KMS-11 (cell line): ENCODE data around the gene VSIG10L.

ENCODE experiments used
- H2AFZ ChIP-seq: fragments of 200-600 bp; sonication (generic); 2 replicates; pipeline ENCODE4 v1.6.1; 2016; ENCODE audit warnings: antibody characterized with exemption, mixed run types, low read depth
- H3K27ac ChIP-seq: fragments of 200-600 bp; sonication (generic); 2 replicates; pipeline ENCODE4 v1.6.1; 2016; ENCODE audit warnings: mild to moderate bottlenecking, mixed run types
- H3K27me3 ChIP-seq: fragments of 200-600 bp; sonication (generic); 2 replicates; pipeline ENCODE4 v1.6.1; 2017; ENCODE audit warnings: mild to moderate bottlenecking, low read depth, mixed run types, moderate library complexity; ENCODE audit not compliant: insufficient read depth
- H3K36me3 ChIP-seq: fragments of 200-600 bp; sonication (generic); 2 replicates; pipeline ENCODE4 v1.6.1; 2017; ENCODE audit warnings: mild to moderate bottlenecking, mixed run types; ENCODE audit not compliant: insufficient read depth
- H3K4me1 ChIP-seq: fragments of 200-600 bp; sonication (generic); 2 replicates; pipeline ENCODE4 v1.6.1; 2016; ENCODE audit warnings: mild to moderate bottlenecking, low read depth, mixed run types; ENCODE audit not compliant: poor library complexity, severe bottlenecking
- H3K4me2 ChIP-seq: fragments of 200-600 bp; sonication (generic); 2 replicates; pipeline ENCODE4 v1.7.0; 2016; ENCODE audit warnings: mild to moderate bottlenecking, mixed run types
- H3K4me3 ChIP-seq: fragments of 200-600 bp; sonication (generic); IDR thresholded peaks from 2 replicates; pipeline ENCODE4 v1.6.1; 2017; ENCODE audit warnings: low read depth, low read length, mixed read lengths; ENCODE audit not compliant: insufficient read depth
- H3K79me2 ChIP-seq: fragments of 200-600 bp; sonication (generic); 2 replicates; pipeline ENCODE4 v1.6.1; 2016; ENCODE audit warnings: low read depth, mixed run types; ENCODE audit not compliant: insufficient read depth
- H3K9ac ChIP-seq: fragments of 200-600 bp; sonication (generic); 2 replicates; pipeline ENCODE4 v1.6.1; 2016; ENCODE audit warnings: mild to moderate bottlenecking, mixed run types
- H4K20me1 ChIP-seq: fragments of 200-600 bp; sonication (generic); 2 replicates; pipeline ENCODE4 v1.6.1; 2016; ENCODE audit warnings: mild to moderate bottlenecking, mixed run types; ENCODE audit not compliant: insufficient read depth
- CTCF ChIP-seq: fragments of 200-600 bp; sonication (generic); conservative IDR thresholded peaks from 2 replicates; pipeline ENCODE4 v1.6.1; 2017; ENCODE audit warnings: low read depth, mild to moderate bottlenecking, antibody characterized with exemption, low read length, moderate library complexity, mixed read lengths

Gene VSIG10L

DNA sequence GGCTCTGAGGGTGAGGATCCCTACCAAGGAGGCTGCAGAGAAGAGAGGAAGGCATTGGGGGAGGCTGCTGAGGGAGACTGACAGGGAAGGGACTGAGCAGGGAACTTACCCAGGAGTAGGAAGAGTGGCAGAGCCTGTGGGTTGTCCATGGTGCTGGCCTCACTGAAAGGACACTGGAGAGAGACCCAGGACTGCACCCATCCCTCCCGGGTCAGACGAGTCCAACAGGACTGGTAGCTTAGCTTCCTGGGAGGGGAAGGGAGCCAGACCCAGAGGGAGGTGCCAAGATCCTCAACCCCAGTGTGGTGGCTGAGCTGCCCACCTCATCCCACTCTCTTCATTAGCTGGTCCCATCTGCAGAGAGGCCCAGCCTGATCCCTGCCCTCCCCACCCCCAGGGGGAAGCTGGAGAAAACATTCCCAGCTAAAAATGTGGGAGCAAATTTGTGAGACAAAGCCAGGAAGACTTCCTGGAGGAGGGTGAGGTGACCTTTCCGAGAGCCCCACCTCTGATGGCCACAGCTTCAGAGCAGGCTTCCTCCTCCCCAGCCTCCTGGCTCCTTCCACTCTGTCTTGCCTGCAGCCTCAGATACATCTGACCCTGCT is at the start of gene VSIG10L:
Gene VSIG10L, minus strand, starts transcription at position 164 of the 605 bp plus-strand sequence. Its CDS starts 15 bp downstream, at position 149.
- Histone ChIP-seq H3K4me2 (no peak within 1 kb of the TSS), H2AFZ (no peak within 1 kb of the TSS), H4K20me1 (no peaks in the 10 kb centered on the region), H3K9ac (no peak within 1 kb of the TSS), H3K4me1 (no peaks in the 10 kb centered on the region), H3K27ac (no peak within 1 kb of the TSS), H3K36me3 (no peaks in the 10 kb centered on the region), H3K27me3 (no peaks in the 10 kb centered on the region), H3K79me2 (no peaks in the 10 kb centered on the region), H3K4me3 (no peak within 1 kb of the TSS)
- TF ChIP-seq CTCF = no peak

DNA sequence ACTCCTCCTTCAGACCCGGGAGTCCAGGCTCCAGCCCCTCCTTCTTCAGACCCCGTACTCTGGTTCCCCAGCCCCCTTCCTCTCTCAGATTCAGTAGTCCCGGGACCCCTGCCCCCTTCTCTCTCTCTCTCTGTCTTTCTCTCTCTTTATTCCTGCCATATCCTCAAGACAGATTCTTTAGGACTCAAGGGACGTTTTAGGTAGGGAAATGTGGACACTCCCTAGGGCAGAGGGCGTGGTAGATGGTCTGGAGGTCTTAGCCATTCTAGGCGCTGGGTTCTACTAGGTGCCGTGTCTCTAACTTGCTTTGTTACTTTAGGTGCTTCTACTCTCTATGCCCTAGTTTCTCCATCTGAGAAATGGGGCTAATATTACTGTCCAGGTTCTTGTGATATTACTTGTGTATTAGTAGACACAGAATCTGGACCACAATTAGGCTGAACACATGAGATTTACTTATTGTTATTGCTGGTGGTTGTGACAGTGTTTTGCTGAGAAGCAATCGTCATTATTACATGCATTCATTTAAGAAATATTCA is 49.2 kb upstream of the VSIG10L start:
- Histone ChIP-seq H3K4me2 (no peak overlapping the region), H3K4me1 (no peaks in the 10 kb centered on the region), H3K27me3 (no peaks in the 10 kb centered on the region; the same call in 1 of the 2 replicates), H3K27ac (no peak overlapping the region), H3K4me3 (no peak overlapping the region), H3K9ac (no peak overlapping the region), H2AFZ (no peak overlapping the region), H3K79me2 (no peaks in the 10 kb centered on the region), H3K36me3 (no peaks in the 10 kb centered on the region), H4K20me1 (no peaks in the 10 kb centered on the region)
- no peak for TF ChIP-seq CTCF

DNA sequence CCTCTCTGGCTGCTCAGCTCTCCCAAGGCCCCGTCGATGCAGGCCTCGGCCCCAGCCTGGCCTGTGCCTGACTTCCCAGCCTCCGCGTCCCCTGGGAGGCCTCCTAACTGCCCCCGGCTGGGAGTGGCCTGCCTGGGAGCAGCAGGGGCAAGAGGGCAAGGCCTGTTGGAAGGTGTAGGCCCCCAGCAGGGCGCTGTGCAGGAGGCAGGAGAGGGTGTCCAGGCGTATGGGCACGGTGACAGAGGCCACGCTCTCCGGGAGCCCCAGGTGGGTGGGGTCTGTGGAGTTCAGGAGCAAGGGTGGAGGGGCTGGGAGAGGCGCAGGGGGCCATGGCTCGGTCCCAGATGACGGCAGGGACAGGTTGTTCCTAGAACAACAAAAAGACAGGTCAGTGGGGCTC is 47.2 kb upstream of the VSIG10L start:
- TF ChIP-seq CTCF = no peak
- Histone ChIP-seq H3K27me3 (peaks cover 4% of the 10 kb centered on the region; the same call in 1 of the 2 replicates), H3K4me3 (no peak overlapping the region), H2AFZ (no peak overlapping the region), H3K4me1 (no peaks in the 10 kb centered on the region), H4K20me1 (no peaks in the 10 kb centered on the region), H3K4me2 (no peak overlapping the region), H3K27ac (no peak overlapping the region), H3K79me2 (no peaks in the 10 kb centered on the region), H3K9ac (no peak overlapping the region), H3K36me3 (no peaks in the 10 kb centered on the region)

DNA sequence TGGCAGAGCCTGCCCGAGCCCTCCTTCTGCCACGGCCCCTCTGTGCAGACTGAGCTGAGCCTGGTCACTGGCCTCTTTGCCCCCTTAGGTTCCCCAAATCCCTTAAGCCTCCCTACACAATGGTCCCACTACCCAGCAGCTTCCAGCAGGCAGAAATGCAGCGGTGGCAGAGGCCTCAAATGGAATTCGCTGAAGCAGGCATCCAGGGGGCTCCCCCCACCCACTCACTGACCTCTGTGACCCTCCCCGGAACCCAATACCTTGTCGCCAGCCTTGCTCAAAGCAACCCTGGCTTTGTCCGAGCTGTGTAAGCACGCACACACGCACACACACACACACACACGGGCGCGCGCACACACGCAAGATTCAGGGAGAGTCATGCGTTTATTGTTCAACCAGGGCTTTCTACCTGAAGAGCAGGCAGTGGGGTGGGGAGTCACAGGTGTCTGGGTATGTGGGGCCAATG is 46.0 kb upstream of the VSIG10L start, which contains the start of gene LIM2:
Gene LIM2, minus strand, starts transcription at position 51 of the 466 bp plus-strand sequence. CDS start 531 bp downstream, outside the sequence.
- no peaks in the 10 kb centered on the region for H3K36me3 ChIP-seq
- H3K4me3 ChIP-seq = no peak within 1 kb of the TSS
- H4K20me1 ChIP-seq = no peaks in the 10 kb centered on the region
- no peaks in the 10 kb centered on the region for H3K79me2 ChIP-seq
- no peak within 1 kb of the TSS for H3K27ac ChIP-seq
- H3K9ac ChIP-seq = no peak within 1 kb of the TSS
- no peaks in the 10 kb centered on the region for H3K4me1 ChIP-seq
- TF ChIP-seq CTCF = no peak
- H3K4me2 ChIP-seq = no peak within 1 kb of the TSS
- no peak within 1 kb of the TSS for H2AFZ ChIP-seq
- peaks cover 4% of the 10 kb centered on the region; the same call in 1 of the 2 replicates for H3K27me3 ChIP-seq
